ENCODE measurements around the gene CHPF. TPM values are rescaled to one million over a fixed set of nuclear protein-coding genes. Genes with fewer than 3 reads are reported as not detected.

The CHPF gene

DNA sequence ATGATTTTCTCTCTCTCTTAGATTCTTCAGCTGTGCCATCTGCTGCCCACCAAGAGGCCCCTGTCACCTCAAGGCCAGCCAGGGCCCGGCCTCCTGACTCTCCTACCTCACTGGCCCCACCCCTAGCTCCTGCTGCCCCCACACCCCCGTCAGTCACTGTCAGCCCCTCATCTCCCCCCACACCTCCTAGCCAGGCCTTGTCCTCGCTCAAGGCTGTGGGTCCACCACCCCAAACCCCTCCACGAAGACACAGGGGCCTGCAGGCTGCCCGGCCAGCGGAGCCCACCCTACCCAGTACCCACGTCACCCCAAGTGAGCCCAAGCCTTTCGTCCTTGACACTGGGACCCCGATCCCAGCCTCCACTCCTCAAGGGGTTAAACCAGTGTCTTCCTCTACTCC lies 54.3 kb downstream of the CHPF start:
- peak overlapping the region; percentile 32 for H3K18ac ChIP-seq (ENCODE audit: low read length)
- peak overlapping the region; percentile 70 for H2AK5ac ChIP-seq (ENCODE audit: low read depth, low read length)
- no peak overlapping the region for H3K9ac ChIP-seq (ENCODE audit: low read depth, low read length, poor library complexity)
- peaks cover 15 to 91% (median 51%) of the 10 kb centered on the region in 3 experiments for H3K27me3 ChIP-seq (ENCODE audit: control insufficient read depth in 3 of 3, insufficient read depth in 3 of 3, low read depth in 1 of 3, low read length in 3 of 3)
- H2BK12ac ChIP-seq (ENCODE audit: low read length), result no peak overlapping the region
- H4K8ac ChIP-seq (ENCODE audit: low read depth, low read length), result no peak overlapping the region
- H3K79me1 ChIP-seq (ENCODE audit: low read depth, low read length), result no peaks in the 10 kb centered on the region
- no peak overlapping the region for H3K27ac ChIP-seq (replicated peaks; ENCODE audit: low read length)
- H3K14ac ChIP-seq (ENCODE audit: low read length), result no peak overlapping the region
- no peak overlapping the region for H3K4me3 ChIP-seq (ENCODE audit: low read length in 2 of 2)
- WGBS, 2 donors (ENCODE audit: extremely low coverage in 2 of 2, insufficient read length in 2 of 2, insufficient replicate concordance in 1 of 2), result no CpG with 5 or more reads among the region's 9 CpGs
- no peaks in the 10 kb centered on the region for H3K36me3 ChIP-seq (replicated peaks in 1 of 2; ENCODE audit: control insufficient read depth in 2 of 2, insufficient read depth in 2 of 2, low read length in 2 of 2)
- H3K23ac ChIP-seq (ENCODE audit: low read depth, low read length, poor library complexity), result no peak overlapping the region
- no peak overlapping the region for H3K4ac ChIP-seq (ENCODE audit: low read length)
- no peak overlapping the region for H2BK15ac ChIP-seq (ENCODE audit: low read length)
- no peaks in the 10 kb centered on the region for H3K9me3 ChIP-seq (replicated peaks in 1 of 2; ENCODE audit: control insufficient read depth in 2 of 2, insufficient read depth in 1 of 2, low read depth in 1 of 2, low read length in 2 of 2)
- no peak overlapping the region for H4K91ac ChIP-seq (ENCODE audit: low read depth, low read length, poor library complexity)
- peaks cover 6 to 10% of the 10 kb centered on the region in 2 donors for H3K4me1 ChIP-seq (ENCODE audit: control insufficient read depth in 2 of 2, insufficient read depth in 1 of 2, low read depth in 1 of 2, low read length in 2 of 2)
- no peak overlapping the region for H2BK5ac ChIP-seq (ENCODE audit: low read length)
- no peak for DNase-seq (ENCODE audit: low spot score)
- no peak overlapping the region for H2AFZ ChIP-seq (ENCODE audit: low read length)
- H3K4me2 ChIP-seq (ENCODE audit: insufficient read depth, low read length, poor library complexity, severe bottlenecking), result no peak overlapping the region
- no peak overlapping the region for H2BK120ac ChIP-seq (ENCODE audit: low read depth, low read length)

Small RNA genes within 50 kb of the gene (small RNA-seq; reads per million reads assigned to genes)
- gene MIR3132 (ENCODE audit: insufficient read depth) (not detected), gene RN7SKP213 (ENCODE audit: insufficient read depth) (not detected)
